K562 (cell line): ENCODE data around the gene CLSTN1. TPM values are rescaled to one million over a fixed set of nuclear protein-coding genes. Genes with fewer than 3 reads are reported as not detected.

Source experiments
- BACH1 ChIP-seq: fragments of 200-800 bp; sonication (Bioruptor generic); IDR thresholded peaks from 2 replicates; pipeline ENCODE4 v1.6.1; 2016; ENCODE audit warnings: missing genetic modification characterization, missing compliant biosample characterization
- CAMTA2 ChIP-seq: fragments of 250-450 bp; sonication (Bioruptor Pico); conservative IDR thresholded peaks from 2 replicates; pipeline ENCODE4 v1.5.1; 2022
- CC2D1A ChIP-seq: fragments of 450-650 bp; IDR thresholded peaks from 2 replicates; pipeline ENCODE4 v1.6.1; 2017; ENCODE audit warnings: mild to moderate bottlenecking
- EZH2 ChIP-seq: IDR thresholded peaks from 2 replicates; pipeline ENCODE4 v1.6.1; 2012; ENCODE audit warnings: low read depth, mild to moderate bottlenecking, inconsistent platforms, low read length, borderline replicate concordance
- FIP1L1 ChIP-seq: fragments of 200-400 bp; formaldehyde crosslinking; IDR thresholded peaks from 2 replicates; pipeline ENCODE4 v1.6.1; 2018; ENCODE audit warnings: mild to moderate bottlenecking, low read depth, low read length; ENCODE audit not compliant: poor library complexity, severe bottlenecking
- GABPB2 ChIP-seq: fragments of 250-450 bp; sonication (Bioruptor Pico); conservative IDR thresholded peaks from 2 replicates; pipeline ENCODE4 v1.5.1; 2021; ENCODE audit warnings: mild to moderate bottlenecking
- KAT7 ChIP-seq: sonication (generic); formaldehyde crosslinking; IDR thresholded peaks from 2 replicates; pipeline ENCODE4 v1.8.0; 2022; ENCODE audit warnings: missing genetic modification reagents, mild to moderate bottlenecking, borderline replicate concordance
- KLF10 ChIP-seq: fragments of 250-450 bp; sonication (Bioruptor Pico); IDR thresholded peaks from 2 replicates; pipeline ENCODE4 v1.6.1; 2021; ENCODE audit warnings: matching md5 sums
- KLF16 ChIP-seq: IDR thresholded peaks from 2 replicates; pipeline ENCODE4 v1.6.1; 2016; ENCODE audit warnings: antibody characterized with exemption
- MYNN ChIP-seq, 2 experiments: sonication (generic); formaldehyde crosslinking in 1 of 2; IDR thresholded peaks; 2 replicates each; pipeline versions ENCODE4 v1.5.0 to v1.6.1; 2016 to 2020; ENCODE audit warnings: antibody characterized with exemption in 1 of 2, missing genetic modification reagents in 1 of 2
- NBN ChIP-seq: fragments of 450-650 bp; IDR thresholded peaks from 2 replicates; pipeline ENCODE4 v1.6.1; 2016; ENCODE audit warnings: low read depth, mild to moderate bottlenecking
- NCOA1 ChIP-seq: fragments of 450-650 bp; IDR thresholded peaks from 2 replicates; pipeline ENCODE4 v1.6.1; 2016; ENCODE audit warnings: low read depth
- NFE2L1 ChIP-seq: fragments of 450-650 bp; IDR thresholded peaks from 2 replicates; pipeline ENCODE4 v1.6.1; 2016; ENCODE audit warnings: missing genetic modification characterization, low read depth, mild to moderate bottlenecking, missing compliant biosample characterization, moderate library complexity, borderline replicate concordance
- NR2C2 ChIP-seq, 2 experiments: fragments of 200-800 bp in 1 of 2; sonication (Bioruptor generic) in 1 of 2; sonication (generic) in 1 of 2; formaldehyde crosslinking in 1 of 2; IDR thresholded peaks; 2 replicates each; pipeline versions ENCODE4 v1.6.1 to v1.8.0; 2016 to 2022; ENCODE audit warnings: mild to moderate bottlenecking in 1 of 2, missing compliant biosample characterization in 1 of 2, missing genetic modification characterization in 1 of 2, missing genetic modification reagents in 1 of 2
- RAD51 ChIP-seq: fragments of 450-650 bp; IDR thresholded peaks from 2 replicates; pipeline ENCODE4 v1.7.1; 2016; ENCODE audit warnings: low read depth, mild to moderate bottlenecking, borderline replicate concordance
- SREBF1 ChIP-seq: fragments of 150-350 bp; IDR thresholded peaks from 2 replicates; pipeline ENCODE4 v1.6.1; 2014; ENCODE audit warnings: antibody characterized with exemption, low read depth, low read length, borderline replicate concordance
- STAT5A ChIP-seq: IDR thresholded peaks from 2 replicates; pipeline ENCODE4 v1.6.1; 2012; ENCODE audit warnings: low read length, inconsistent platforms, borderline replicate concordance
- TGIF2 ChIP-seq: sonication (generic); formaldehyde crosslinking; IDR thresholded peaks from 2 replicates; pipeline ENCODE4 v1.8.1; 2022; ENCODE audit warnings: mild to moderate bottlenecking, missing genetic modification reagents, moderate library complexity
- ZNF311 ChIP-seq: fragments of 250-450 bp; sonication (Bioruptor Pico); IDR thresholded peaks from 2 replicates; pipeline ENCODE4 v1.4.0; 2020; ENCODE audit warnings: mild to moderate bottlenecking, moderate library complexity
- ZNF324 ChIP-seq: fragments of 250-450 bp; sonication (Bioruptor Pico); IDR thresholded peaks from 2 replicates; pipeline ENCODE4 v1.4.0; 2020; ENCODE audit warnings: mild to moderate bottlenecking
- ZNF347 ChIP-seq: fragments of 450-650 bp; formaldehyde crosslinking; IDR thresholded peaks from 2 replicates; pipeline ENCODE4 v1.4.0; 2020; ENCODE audit warnings: low read depth, mild to moderate bottlenecking, moderate library complexity
- polyA plus RNA-seq, 8 experiments: library from polyadenylated mRNA; depleted of rRNA in 4 of 8; stranded (reverse) in 5 of 8; unstranded in 3 of 8; fragments of >200 nt; fragmentation: Nextera tagmentation in 2 of 8; fragmentation: Illumina TruSeq in 1 of 8; extraction: Ambion mirVana in 2 of 8; extraction: Trizol in 1 of 8; gene quantifications; 2 replicates each; pipeline versions ENCODE4 v1.2.1 to v1.2.3, GENCODE V29; 2011 to 2014; ENCODE audit warnings: inconsistent platforms in 1 of 8, missing spikeins in 1 of 8
- total RNA-seq, 7 experiments: library from RNA; depleted of rRNA in 6 of 7; stranded (reverse); fragments of >200 nt in 6 of 7; fragmentation: Illumina TruSeq in 2 of 7; extraction: Trizol in 2 of 7; gene quantifications; 2 replicates each; pipeline versions ENCODE4 v1.2.1 to v1.2.3, GENCODE V29; 2011 to 2021; ENCODE audit warnings: low replicate concordance in 1 of 7
- TF ChIP-seq, protein P1 (sequence below), 2 experiments: fragments of 450-650 bp; IDR thresholded peaks; 2 replicates each; pipeline ENCODE4 v1.6.1; 2016
- TF ChIP-seq, protein P2 (sequence below): sonication (generic); formaldehyde crosslinking; IDR thresholded peaks from 2 replicates; pipeline ENCODE4 v1.8.0; 2022; ENCODE audit warnings: mild to moderate bottlenecking, missing genetic modification reagents
- TF ChIP-seq, protein P3 (sequence below): fragments of 450-650 bp; IDR thresholded peaks from 2 replicates; pipeline ENCODE4 v1.6.1; 2014; ENCODE audit warnings: low read depth, mild to moderate bottlenecking, moderate library complexity, borderline replicate concordance

The CLSTN1 gene
- total and polyA plus RNA-seq, 9 of the 15 experiments (the other 6 are each of a cell fraction or from before 2014, with no cell fraction given) = 1.1 to 32.5 (median 13.3) TPM

DNA sequence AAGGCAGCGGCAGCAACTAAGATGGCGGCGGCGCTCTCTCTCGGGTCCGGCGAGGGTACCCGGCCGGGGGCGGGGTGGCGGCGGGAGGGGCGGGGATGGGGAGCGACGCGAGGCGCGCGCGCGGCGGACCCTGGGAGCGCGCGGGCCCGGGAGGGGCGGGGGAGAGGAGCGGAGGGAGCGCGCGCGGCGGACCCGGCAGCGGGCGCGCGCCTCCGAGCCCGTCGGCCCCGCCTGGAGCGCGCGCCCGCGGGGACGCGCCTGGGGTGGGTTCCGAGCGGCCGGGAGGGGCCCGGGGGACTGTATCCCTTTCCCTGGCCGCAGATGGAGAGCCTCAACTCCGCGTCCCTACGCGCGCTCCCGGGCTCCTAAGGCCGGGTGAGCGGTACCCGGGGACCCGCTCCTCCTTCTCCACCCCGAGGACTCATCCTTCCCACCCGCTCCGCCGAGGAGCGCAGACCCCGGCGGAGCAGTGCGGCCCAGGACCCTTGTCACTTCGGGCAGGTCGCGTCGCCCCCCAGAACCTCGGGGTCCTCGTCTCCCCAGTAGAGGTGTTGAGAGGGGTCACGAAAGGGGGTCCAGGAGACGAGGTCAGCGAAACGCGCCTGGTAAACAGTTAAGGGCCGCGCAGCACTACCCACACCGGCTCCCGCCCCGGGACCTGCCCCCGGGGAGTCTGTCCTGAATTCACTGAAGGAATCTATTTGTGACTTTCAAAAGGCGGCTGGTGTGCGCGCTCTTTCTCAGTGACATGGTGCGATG lies at the start of gene CLSTN1 (continued):
- no peak for TF ChIP-seq SREBF1
- no peak for TF ChIP-seq KLF10
- no peak for TF ChIP-seq NFE2L1 (tag)
- no peak for TF ChIP-seq TGIF2 (CRISPR knock-in tag)
- TF ChIP-seq CAMTA2 (CRISPR knock-in tag) = no peak
- no peak for TF ChIP-seq NR2C2 (CRISPR knock-in tag; IDR thresholded peaks at IDR 0.05)
- TF ChIP-seq NR2C2 (tag; IDR thresholded peaks at IDR 0.05) = peak; percentile 62; the same call in 1 of the 2 replicates
- no peak for TF ChIP-seq KAT7 (CRISPR knock-in tag)
- TF ChIP-seq CC2D1A = 0 out of 2 replicates have a peak, but pooled peaks have one; percentile 23
- no peak for TF ChIP-seq ZNF311 (CRISPR knock-in tag)
- TF ChIP-seq BACH1 (tag) = no peak; the same call in 1 of the 2 replicates
- TF ChIP-seq NCOA1 = no peak
- TF ChIP-seq KLF16 = no peak
- TF ChIP-seq, protein P1, sequence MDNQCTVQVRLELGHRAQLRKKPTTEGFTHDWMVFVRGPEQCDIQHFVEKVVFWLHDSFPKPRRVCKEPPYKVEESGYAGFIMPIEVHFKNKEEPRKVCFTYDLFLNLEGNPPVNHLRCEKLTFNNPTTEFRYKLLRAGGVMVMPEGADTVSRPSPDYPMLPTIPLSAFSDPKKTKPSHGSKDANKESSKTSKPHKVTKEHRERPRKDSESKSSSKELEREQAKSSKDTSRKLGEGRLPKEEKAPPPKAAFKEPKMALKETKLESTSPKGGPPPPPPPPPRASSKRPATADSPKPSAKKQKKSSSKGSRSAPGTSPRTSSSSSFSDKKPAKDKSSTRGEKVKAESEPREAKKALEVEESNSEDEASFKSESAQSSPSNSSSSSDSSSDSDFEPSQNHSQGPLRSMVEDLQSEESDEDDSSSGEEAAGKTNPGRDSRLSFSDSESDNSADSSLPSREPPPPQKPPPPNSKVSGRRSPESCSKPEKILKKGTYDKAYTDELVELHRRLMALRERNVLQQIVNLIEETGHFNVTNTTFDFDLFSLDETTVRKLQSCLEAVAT (IDR thresholded peaks at IDR 0.05) = no peak
- no peak for TF ChIP-seq EZH2
- TF ChIP-seq, protein P2, sequence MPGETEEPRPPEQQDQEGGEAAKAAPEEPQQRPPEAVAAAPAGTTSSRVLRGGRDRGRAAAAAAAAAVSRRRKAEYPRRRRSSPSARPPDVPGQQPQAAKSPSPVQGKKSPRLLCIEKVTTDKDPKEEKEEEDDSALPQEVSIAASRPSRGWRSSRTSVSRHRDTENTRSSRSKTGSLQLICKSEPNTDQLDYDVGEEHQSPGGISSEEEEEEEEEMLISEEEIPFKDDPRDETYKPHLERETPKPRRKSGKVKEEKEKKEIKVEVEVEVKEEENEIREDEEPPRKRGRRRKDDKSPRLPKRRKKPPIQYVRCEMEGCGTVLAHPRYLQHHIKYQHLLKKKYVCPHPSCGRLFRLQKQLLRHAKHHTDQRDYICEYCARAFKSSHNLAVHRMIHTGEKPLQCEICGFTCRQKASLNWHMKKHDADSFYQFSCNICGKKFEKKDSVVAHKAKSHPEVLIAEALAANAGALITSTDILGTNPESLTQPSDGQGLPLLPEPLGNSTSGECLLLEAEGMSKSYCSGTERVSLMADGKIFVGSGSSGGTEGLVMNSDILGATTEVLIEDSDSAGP (CRISPR knock-in tag) = no peak
- no peak for TF ChIP-seq NBN
- TF ChIP-seq FIP1L1 = no peak
- TF ChIP-seq RAD51 = no peak
- no peak for TF ChIP-seq STAT5A
- TF ChIP-seq, protein P3, sequence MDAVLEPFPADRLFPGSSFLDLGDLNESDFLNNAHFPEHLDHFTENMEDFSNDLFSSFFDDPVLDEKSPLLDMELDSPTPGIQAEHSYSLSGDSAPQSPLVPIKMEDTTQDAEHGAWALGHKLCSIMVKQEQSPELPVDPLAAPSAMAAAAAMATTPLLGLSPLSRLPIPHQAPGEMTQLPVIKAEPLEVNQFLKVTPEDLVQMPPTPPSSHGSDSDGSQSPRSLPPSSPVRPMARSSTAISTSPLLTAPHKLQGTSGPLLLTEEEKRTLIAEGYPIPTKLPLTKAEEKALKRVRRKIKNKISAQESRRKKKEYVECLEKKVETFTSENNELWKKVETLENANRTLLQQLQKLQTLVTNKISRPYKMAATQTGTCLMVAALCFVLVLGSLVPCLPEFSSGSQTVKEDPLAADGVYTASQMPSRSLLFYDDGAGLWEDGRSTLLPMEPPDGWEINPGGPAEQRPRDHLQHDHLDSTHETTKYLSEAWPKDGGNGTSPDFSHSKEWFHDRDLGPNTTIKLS = no peak
- TF ChIP-seq GABPB2 (CRISPR knock-in tag) = no peak
- no peak for TF ChIP-seq MYNN (IDR thresholded peaks at IDR 0.05)
- no peak for TF ChIP-seq MYNN (CRISPR knock-in tag; IDR thresholded peaks at IDR 0.05)
- TF ChIP-seq ZNF324 (CRISPR knock-in tag) = no peak
- no peak for TF ChIP-seq ZNF347 (CRISPR knock-in tag)
